Measurements from ENCODE around the gene CDC42EP4.

The CDC42EP4 gene

GRCh38 chr17:73293480-73293911 is 18.3 kb downstream of the CDC42EP4 start:
- no peak for DNase-seq

DNA sequence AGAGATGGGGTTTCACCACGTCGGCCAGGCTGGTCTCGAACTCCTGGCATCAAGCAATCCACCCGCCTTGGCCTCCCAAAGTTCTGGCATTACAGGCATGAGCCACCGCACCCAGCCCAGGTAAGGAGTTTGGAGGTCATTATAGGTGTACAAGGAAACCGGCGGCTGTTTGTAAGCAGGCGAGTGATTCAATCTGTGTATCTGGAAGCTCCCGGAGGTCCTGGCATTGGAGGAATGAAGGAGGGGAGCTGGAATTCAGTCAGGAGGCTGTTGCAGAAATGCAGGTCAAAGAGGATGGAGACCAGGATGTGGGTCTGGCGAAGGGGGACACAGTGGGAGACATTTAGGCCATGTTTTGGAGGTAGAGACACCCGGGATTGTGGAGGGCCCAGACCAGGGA is 18.8 kb downstream of the CDC42EP4 start:
- DNase-seq: no peak

- DNase-seq: no peak
These were observed 19.7 kb downstream of the CDC42EP4 start for GRCh38 chr17:73292031-73292531.

GRCh38 chr17:73291260-73291801 is 20.5 kb downstream of the CDC42EP4 start:
- no peak for DNase-seq

DNA sequence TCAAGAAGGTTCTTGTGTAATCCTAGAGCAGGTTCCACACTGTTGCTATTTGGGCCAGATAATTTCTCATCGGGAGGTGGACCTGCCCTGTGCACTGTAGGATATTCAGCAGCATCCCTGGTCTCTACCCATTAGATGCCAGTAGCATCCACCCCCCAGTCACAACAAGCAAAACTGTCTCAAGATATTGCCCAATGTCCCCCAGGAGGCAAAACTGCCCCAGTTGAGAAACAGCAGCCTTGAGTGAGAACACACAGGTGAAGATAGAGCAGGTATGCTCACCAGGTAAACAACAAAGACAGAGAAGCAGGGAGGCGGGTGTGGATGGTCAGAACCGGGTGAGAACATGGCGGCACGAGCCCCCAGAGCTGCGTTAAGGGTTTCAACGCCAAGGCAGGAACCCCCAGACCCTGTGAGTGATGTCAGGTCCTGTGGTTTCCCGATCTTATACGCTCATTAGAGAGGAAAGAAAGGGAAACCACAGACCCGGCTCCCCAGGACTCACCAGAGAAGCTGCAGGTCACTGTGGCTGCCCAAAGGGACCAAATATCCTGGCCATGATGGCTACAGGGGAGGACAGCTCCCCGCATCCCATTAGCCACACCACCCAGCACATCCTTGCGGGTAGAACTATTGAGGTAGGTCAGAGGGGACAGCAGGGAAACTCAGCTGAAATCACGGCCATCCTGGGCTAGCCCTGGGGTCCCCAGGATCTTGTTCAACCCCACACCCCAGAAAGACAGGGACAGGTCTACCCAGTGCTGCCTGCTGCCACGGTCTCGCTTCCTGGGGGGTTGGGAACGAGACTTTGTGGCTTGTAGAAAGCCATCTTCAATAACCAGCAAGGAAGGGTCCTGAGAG is 21.2 kb downstream of the CDC42EP4 start:
- DNase-seq: no peak

GRCh38 chr17:73289549-73290254 is 22.1 kb downstream of the CDC42EP4 start:
- DNase-seq: no peak

- DNase-seq: no peak
These were observed 23.1 kb downstream of the CDC42EP4 start for GRCh38 chr17:73288534-73289302.

GRCh38 chr17:73286863-73287296 is 24.9 kb downstream of the CDC42EP4 start:
- no peak for DNase-seq

- no peak for DNase-seq
These were observed 25.6 kb downstream of the CDC42EP4 start for GRCh38 chr17:73285916-73286862.

- DNase-seq: no peak
These were observed 26.2 kb downstream of the CDC42EP4 start for GRCh38 chr17:73285603-73285908.

DNA sequence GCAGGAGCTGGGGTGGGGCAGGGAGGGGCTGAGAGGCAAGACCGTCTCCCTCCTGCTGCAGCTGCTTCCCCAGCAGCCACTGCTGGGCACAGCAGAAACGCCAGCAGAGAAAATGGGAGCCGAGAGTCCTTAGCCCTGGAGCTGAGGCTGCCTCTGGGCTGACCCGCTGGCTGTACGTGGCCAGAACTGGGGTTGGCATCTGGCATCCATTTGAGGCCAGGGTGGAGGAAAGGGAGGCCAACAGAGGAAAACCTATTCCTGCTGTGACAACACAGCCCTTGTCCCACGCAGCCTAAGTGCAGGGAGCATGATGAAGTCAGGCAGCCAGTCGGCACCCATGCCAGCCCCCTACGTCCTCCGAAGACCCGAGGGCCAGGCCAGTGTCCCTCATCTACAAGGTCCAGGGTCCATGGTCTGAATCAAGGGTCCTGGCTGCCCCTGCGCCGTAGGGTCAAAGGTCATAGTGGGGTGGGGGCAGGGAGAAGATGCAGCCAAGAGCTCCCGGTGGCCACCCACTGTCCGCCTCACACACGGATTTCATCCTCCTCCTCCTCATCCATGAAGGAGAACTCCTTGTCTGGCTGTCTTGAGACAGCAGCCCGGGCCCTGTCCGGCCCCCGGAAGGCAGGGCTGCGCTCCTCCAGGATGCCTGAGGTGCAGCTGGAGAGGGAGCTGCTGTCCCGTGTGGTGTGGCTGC is 26.7 kb downstream of the CDC42EP4 start:
- DNase-seq: no peak

GRCh38 chr17:73284354-73284753 is 27.4 kb downstream of the CDC42EP4 start:
- DNase-seq: no peak

GRCh38 chr17:73283841-73284282 is 27.9 kb downstream of the CDC42EP4 start:
- DNase-seq: no peak

GRCh38 chr17:73283250-73283649 is 28.6 kb downstream of the CDC42EP4 start:
- DNase-seq: no peak

GRCh38 chr17:73282629-73283028 is 29.2 kb downstream of the CDC42EP4 start:
- no peak for DNase-seq

DNA sequence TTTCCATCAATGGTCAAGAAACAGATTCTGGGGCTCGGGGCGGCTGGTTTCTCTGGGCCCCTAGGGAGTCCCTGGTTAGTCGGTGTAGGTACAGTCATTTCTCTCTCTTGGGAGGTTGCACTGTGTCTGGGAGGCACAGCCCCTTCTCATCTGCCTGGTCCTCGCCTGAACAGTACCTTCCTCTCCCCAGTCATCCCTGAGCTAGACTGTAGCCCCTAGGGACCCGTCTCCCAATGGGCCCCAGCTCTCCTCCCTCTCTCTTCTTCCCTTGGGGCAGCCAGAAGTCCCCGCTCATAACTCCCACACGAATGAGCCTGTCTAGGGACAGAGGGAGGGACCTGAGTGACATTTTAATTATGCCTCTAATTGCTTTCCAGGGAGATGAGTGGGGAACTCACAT is 29.9 kb downstream of the CDC42EP4 start:
- DNase-seq: no peak

- DNase-seq: no peak
These were observed 31.6 kb downstream of the CDC42EP4 start for GRCh38 chr17:73280191-73280590.

DNA sequence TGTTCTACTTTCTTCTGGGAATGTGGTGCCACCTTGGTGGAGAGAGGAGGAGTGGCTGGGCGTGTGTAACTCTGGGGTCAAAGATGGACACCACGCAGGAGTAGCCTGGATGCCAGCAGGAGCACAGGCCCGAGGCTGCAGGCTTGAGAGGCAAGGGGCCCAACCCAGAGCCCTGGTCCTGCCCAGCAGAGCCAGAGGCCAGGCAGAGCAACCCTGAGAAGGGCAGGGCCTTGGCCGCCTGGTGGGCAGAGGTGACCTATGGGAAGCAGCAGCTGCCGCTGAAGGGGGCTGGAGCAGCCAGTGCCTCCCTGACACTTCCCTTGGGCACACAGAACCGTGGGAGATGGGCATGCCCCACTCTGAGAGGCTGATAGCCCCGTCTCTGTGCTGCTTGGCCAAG is 32.1 kb downstream of the CDC42EP4 start:
- no peak for DNase-seq

DNA sequence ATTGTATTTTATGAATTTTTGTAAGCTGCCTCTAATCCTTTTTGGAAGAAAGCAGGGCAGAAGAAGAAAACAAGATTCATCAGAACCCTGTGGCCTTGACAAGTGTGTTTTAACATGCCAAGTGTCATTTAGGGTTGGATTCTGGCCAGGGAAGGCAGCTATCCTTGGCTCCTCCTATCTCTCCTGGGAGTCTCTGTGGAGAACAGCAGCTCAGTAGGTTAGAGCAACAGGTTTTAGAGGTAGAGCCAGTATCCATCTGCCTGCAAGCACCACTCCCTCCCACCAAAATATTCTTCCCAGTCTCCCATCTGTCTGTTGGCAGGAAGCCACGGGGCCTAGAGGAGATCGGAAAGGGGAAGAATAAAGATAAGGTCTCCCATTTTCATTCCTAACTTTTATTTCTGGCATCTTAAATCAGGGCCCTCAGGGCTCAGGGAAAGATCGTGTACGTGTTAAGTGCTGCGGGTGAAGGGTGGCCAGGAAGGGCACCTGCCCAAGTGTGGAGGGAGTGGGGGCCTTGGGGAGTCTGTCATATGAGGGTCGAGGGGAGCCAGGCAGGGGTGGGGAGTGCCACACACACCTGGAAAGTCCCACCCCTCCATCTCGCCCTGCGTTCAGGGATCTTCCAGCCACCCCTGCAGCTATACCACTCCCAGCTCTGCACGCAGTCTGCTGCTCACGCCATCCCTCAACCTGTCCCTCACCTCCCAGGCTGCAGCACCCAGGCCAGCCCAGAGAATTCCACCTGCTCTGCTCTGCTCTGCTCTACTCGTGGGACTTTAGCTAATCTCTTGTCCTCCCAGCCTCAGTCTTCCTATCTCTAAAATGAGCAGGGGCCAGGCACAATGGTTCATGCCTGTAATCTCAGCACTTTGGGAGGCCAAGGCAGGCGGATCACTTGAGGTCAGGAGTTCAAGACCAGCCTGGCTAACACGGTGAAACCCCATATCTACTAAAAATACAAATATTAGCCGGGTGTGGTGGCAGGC is 33.0 kb downstream of the CDC42EP4 start:
- no peak for DNase-seq

DNA sequence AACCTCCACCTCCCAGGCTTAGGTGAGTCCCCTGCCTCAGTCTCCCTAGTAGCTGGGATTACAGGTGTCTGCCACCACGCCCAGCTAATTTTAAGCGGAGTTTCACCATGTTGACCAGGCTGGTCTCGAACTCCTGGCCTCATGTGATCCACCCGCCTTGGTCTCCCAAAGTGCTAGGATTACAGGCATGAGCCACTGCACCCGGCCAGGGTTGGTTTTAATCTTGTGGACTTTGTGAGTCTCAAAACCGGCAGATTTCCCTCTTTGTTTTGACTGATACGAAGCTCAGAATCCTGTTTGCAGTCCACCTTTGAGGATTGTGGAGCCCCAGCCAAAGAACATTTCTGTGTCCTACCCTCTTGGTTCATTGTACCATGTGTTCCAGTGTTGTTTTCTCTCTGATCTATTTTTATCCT is 33.7 kb downstream of the CDC42EP4 start:
- no peak for DNase-seq

Measured in activated CD4-positive, alpha-beta T cell treated with anti-CD3 and anti-CD28 coated beads, Interleukin-2, amount 50 U/mL, for 1 hour (primary cell).